GM18526 (cell line): ENCODE measurements around the gene GALNT7.

ENCODE experiments used
- POLR2A ChIP-seq: IDR thresholded peaks from 3 replicates; pipeline ENCODE4 v1.6.1; 2011; ENCODE audit not compliant: insufficient read length; ENCODE audit errors: extremely low read depth

GALNT7 gene

DNA sequence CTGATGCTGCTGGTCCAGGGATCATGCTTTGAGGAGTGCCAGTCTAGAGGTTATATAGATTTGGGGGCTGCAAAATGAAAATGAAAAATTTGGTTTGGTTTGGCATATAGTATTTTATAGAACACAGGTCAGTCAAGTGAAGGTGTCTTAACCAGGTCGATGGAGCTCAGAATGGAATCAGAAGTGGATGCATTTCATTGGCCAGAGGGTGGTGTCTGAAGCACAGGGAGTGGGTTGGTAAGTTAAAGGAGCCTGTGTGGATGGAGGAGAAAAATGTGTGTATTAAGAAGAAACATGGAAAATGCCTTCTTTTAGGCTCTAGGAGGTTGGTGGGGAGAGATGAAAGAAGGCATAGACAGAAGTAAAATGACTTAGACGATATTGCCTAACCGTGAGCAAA lies 8.6 kb downstream of the GALNT7 start:
- no peak for TF ChIP-seq POLR2A

DNA sequence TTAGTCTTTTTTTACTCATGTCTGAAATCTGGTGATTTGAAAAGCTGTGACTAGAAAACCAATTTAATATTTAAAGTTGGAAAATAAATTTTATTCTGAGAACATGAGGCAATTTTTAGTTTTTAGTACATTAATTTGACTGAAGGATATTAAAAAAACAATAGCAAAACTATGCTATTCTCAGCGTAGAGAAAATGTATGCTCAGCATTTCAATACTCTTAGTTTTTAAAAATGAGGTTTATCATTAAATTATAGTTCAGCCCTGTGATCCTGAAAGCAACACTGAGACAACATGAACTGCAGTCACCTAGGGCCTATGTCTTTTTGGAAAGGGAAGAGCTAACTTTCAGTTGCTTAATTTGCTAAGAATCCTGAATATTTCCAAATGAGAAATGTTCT lies 9.5 kb downstream of the GALNT7 start:
- no peak for TF ChIP-seq POLR2A

DNA sequence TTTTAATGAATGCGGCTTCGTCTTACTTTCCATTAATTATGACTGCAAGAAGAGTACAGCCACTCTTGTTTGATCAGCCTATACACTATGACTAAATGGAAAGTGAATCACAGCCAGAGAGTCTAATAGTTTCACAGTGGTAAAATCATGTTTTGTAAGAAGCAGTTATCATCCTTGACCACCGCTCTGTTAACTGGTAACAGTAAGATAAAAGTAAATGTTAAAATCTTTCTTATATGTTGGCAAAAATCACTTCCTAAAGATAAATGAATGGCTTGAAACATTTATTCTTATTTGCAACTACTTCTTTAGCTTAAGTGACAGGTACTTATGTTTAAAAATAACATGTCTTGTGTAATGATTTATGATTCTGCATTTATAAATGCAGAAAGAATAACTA lies 13.2 kb downstream of the GALNT7 start:
- no peak for TF ChIP-seq POLR2A

DNA sequence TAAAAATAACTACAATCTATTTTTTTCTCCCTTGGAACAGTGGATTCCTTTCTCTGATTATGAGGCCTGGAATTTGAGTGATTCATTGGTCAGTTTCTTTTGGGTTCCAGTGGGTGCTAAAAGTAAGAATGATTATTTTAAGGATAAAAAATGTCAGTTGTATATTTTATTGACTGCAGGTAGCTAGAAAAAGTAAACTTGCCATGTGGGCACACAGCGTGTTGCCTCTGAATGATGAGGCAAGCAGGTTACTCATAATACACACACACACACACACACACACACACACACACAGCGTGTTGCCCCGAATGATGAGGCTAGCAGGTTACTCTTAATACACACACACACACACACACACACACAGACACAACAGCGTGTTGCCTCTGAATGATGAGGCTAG lies 13.8 kb downstream of the GALNT7 start:
- TF ChIP-seq POLR2A: no peak

DNA sequence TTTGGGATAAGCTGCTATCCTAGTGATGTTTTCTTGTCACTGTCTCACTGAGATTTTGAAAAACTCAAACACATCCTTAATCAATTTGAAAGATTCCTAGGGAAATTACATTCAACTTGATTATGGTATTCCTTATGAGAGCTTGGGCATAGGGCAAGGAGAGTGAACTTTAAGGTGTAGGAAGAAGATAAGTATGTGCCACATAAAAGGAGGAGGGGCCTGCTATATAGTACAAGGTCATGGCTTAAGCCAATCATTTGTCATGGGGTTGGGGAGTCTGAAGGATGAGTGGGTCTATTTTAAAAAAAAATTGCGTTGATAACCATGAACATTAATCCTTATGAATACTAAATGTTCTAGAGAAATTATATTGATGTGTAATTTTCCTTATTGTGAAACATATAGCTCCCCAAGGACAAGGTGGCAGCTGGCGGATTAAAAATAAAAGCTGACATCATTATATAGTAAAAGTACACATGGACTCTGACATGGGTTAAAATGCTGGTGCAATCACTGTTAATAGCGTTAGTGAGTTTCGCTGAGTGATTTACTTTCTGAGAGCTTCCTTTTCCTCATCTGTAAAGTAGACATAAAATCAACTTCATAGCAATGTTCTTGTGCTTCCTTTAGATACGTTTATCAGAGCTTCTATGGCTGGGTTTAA lies 17.4 kb downstream of the GALNT7 start:
- TF ChIP-seq POLR2A: no peak

DNA sequence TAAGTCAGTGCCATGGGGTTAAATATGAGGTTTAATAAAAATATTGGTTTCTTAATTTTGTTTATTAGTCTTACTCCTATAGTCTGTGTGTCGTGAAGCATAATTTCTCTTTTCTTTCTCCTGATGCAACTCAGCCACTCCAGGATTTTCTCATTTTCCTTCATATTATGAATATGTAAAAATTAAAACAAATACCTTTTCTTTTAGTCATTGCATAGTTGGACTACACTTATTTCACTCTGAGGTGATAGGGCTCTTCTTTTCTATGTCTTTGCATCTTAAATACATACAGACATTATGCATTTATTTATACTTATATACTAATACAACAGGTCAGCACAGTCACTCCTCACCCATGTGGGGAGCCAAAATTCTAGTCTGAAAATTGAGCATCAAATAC lies 19.1 kb downstream of the GALNT7 start:
- TF ChIP-seq POLR2A: no peak

DNA sequence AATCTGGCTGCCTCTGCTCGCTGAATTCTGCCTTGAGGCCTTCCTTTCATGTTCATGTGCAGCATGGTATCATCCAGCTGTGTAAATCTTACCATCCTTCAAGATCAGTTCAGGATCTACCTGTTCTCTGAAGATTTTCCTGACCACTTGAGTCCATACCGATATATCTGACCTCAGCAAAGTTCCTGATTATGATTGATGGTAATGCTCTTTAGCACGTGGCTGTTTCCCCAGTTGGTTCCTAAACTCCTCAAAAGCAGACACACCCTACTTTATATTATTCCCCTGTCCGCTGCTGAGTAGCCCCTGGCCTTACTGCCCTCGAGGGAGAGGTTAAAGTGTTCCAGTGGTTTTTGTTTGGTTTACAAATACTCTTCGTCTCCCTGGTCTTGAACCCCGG lies 20.0 kb downstream of the GALNT7 start:
- TF ChIP-seq POLR2A: no peak

DNA sequence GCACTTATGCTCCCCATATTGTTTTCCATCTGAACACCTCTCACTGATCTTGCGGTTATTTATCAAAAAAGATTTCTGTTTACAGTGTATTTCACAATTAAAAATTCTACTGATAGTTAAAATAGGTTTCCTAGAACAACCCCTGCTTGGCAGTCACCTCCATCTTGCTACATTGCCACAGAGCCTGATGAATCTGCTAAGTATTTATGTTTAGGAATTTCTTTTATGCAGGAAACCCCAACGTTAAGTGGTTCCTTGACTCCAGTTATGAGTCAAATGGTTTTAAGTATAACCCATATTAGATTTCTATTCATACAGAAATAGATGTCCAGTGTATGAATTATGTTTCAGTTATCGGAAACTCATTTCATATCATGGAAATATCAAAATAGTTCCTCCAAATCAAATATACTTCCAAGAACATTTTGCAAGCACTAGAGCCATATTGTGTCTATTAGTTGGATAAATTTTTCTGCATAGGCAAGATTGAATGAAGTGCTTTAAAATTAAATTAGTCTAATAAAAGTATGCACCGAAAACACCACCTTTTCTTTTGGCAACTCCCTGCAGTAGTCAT lies 20.6 kb downstream of the GALNT7 start:
- TF ChIP-seq POLR2A: no peak

DNA sequence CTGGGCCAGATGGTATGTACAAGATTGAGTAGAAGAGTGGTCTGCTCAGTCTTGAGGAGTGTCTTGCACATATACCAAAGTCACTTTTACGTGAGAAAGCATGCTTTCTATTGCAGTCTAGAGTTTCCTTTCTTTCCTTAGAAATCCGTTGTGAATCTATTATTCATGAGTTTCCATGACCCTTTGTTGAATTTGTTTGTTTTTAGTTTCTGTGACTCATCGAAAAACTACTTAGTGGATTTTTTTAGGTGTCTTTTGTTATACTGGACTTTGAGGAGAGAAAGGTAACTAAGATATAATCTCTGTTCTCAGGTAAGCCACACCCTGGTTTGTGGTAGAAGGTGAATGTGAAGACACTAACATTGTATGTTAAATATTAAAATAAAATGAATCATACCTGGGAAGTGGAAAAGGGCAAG lies 23.0 kb downstream of the GALNT7 start:
- TF ChIP-seq POLR2A: no peak

DNA sequence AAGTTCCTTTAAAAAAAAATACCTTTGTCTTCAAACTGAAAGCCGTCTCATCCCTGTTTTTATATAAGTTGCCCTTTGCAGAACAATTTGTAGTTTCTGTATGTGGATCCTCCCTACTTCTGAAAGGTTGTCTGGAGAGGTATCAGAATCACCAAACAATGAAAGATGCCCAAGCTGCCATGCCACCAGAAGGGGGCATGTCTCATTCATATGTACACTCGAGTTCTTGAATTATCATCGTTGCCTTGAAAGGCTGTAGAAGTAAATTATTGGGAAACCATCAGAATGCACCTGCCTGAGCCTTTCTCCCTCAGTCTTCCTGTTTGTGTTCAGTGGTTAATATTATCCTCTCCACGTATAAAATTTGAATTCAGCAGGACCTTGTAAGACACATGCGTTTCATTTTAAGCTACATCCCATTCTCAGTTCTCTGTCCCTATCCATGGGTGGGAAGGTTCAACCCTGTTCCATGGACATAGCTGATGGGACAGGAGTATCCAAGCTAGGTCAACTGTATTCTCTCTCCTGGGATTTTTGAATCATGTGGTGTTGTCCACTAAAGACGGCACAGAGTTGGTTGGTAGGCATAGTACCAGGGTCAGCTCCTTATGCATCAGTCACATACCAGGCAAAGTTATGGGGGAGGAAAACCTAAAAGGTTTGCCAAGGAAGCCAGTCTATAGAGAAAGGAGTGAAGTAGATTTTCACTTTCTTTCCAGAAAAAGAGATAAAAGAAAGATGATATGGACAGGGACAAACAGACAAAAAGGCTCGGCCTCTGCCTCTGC lies 24.0 kb downstream of the GALNT7 start:
- no peak for TF ChIP-seq POLR2A

DNA sequence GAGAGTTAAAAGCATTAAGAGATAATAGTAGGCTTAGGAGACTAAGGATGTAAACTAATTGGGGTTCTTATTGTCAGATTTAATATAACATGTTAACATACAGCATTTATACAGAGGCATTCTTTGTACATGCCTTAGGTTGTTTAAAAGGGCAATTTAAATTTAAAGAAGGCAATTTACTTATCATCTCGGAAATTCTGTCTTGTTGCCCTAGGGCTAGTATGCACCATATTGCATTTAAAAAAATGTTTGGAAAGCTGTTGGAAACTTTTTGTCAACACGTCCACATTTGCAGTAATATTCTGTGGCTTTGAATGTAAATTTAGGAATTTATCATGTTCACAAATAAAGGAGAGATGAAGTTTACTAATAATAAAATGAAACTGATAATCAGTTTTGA lies 25.5 kb downstream of the GALNT7 start:
- TF ChIP-seq POLR2A: no peak

DNA sequence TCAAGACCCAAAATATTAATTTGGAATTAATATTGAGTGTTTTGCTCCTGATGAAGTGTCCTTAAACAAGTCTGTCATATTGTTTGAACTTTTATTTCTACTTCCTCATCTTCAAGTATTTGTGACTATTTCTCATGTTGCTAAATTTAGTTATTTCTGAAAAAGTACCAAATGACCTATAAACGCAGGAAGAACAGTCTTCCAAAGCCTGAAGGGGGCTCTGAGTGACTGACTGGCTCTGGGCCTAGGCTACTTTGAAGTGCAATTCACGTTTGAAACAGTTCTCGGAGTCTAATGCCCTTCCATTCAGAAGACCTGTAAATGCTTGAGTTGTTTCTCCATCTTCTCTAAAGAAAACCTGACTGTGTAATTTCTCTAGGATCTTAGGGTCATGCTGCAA lies 26.5 kb downstream of the GALNT7 start:
- no peak for TF ChIP-seq POLR2A

DNA sequence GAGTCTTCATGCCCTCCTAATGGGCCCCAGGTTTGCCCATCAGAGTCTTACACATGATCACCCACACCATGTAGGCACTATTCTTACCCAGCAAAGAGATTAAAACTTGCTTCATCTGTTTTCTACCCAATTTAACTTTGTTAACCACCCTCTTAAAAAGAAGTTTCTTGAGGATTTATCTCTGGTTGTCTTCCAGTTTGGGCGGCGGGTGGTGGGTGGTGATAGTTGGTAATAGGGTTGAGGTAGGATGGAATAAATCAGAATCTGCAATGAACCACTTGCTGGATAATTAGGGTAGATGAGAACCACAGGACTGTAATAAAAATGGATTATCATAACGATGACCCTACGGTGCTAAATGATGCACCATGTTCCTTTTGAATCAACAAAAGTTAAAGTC lies 30.9 kb downstream of the GALNT7 start:
- no peak for TF ChIP-seq POLR2A

DNA sequence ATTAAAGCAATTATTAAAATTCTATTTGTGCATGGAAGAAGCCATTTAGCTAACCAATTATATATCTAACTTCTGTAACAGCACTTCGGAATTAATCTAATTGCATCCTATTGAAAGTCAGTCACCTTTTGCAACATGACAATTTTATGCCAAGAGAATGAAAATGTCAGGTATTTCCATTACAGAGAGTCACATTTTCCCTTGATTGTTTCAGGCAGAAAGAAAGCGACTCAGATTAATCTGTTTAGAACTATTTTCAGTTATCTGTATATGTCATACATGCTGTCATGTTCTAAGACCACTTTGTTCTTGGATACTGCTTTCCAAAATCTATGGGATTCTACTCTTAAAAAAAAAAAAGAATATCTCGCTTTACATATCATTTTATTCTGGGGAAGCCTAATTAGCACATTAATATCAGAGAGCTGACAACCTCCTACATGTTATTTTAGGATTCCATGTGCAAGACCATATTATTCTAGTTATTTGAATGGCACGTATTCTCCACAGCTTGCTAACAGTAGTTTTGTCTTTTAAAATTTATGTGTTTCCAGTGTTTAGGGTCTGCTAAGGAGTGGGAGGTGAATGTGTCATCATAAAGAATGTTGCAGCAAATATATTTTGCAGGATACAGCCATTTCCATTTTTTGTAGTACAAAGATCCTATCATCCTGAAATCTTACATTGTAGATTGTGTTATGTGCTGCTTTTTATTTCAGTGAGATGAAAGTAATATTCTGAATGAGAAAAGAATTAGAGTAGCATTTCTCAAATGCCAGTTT lies 31.7 kb downstream of the GALNT7 start:
- TF ChIP-seq POLR2A: no peak

DNA sequence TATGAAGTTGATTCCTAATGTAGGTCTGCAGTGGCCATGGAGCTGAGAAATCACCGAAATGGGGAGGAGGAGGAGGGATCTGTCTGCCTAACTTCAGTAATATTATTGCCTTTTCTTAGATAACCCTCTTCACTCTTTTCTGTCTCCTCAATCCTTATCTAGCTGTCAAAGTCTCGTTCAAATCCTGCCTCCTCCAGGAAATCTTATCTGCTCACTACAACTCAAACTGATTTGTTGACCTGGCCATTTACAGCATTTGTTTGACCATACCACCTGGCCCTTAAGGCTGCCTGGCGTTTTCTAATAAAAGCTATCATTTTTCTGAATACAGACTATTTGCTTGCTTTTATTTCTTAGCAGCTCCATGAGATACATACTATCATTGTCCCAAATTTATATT lies 33.8 kb downstream of the GALNT7 start:
- no peak for TF ChIP-seq POLR2A

DNA sequence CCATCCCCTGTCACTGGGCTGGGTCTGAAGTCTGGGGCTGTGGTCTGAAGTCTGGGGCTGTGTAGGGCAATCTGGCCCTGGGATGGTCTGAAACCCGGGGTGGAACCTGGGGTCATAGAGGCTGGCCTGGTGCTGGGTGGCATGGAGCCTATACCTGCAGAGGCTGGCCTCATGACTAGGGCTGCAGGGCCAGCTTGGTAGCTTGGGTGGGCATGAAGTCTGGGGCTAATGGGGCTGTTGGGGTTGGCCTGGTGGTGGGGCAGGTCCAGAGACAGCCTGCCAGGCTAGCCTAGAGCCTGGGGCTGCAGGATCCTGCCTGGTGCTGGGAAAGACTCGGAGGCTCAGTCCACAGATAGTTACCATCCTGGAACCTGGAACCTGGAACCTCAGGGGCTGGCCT lies 37.0 kb downstream of the GALNT7 start:
- TF ChIP-seq POLR2A: no peak
